Measurements from ENCODE around the gene FBXO2. TPM values are rescaled to one million over a fixed set of nuclear protein-coding genes. Genes with fewer than 3 reads are reported as not detected.

FBXO2 gene
- polyA plus RNA-seq, 1 donor (not counting 4 experiments of a cell fraction or from before 2014, with no cell fraction given) = 42.2 TPM

DNA sequence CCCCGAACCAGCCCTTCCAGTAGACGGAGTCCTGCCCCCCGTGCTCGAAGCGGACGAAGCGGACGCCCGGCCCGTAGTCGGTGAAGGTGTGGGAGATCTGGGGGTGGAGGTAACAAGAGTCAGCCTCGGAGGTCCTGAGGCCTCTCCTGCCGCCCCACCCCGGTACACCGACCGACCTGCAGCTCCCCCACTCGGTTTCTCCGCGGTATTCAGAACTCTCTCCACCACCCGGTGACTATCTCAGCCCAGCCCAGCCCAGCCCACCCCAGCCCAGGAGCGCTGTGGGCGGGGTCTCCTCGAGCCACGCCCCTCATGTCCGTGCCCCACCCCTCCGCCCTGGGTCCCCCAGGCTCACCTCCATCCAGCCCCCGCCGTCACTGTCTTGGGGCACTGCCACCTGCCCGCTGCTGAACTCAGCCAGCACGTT lies 5.5 kb downstream of the FBXO2 start:
- DNase-seq (ENCODE audit: low read depth, low spot score) (no peak), FAIRE-seq (no peak)
- Histone ChIP-seq H4K20me1 (ENCODE audit: control insufficient read depth, extremely low read depth, insufficient read depth, low read length) (no peaks in the 10 kb centered on the region), H3K27ac (ENCODE audit: control insufficient read depth, insufficient read depth, low read length) (no peak overlapping the region), H3K27me3 (ENCODE audit: control insufficient read depth, extremely low read depth, insufficient read depth, low read length) (no peaks in the 10 kb centered on the region), H3K9me1 (ENCODE audit: control insufficient read depth, extremely low read depth, insufficient read depth, low read length) (no peaks in the 10 kb centered on the region), H3K9ac (ENCODE audit: control insufficient read depth, extremely low read depth, insufficient read depth, low read length) (no peak overlapping the region), H3K36me3 (ENCODE audit: control insufficient read depth in 2 of 2, extremely low read depth in 1 of 2, insufficient read depth in 2 of 2, low read length in 2 of 2) (peaks cover 0 to 5% of the 10 kb centered on the region in 2 experiments), H3K4me1 (ENCODE audit: control insufficient read depth, extremely low read depth, insufficient read depth, low read length) (peaks cover 16% of the 10 kb centered on the region), H3K79me2 (ENCODE audit: control insufficient read depth, insufficient read depth, low read length) (peaks cover 3% of the 10 kb centered on the region), H3K4me3 (ENCODE audit: control insufficient read depth in 2 of 3, extremely low read depth in 1 of 3, insufficient read depth in 2 of 3, low read depth in 1 of 3, low read length in 3 of 3) (peak overlapping the region in 1 of 3 experiments; percentile 34), H2AFZ (ENCODE audit: control insufficient read depth, low read length) (no peak overlapping the region), H3K4me2 (ENCODE audit: control insufficient read depth, extremely low read depth, insufficient read depth, low read depth, low read length) (peak overlapping the region; percentile 54), H3K9me3 (ENCODE audit: control insufficient read depth, low read depth, low read length) (no peaks in the 10 kb centered on the region)
- TF ChIP-seq, protein P1, sequence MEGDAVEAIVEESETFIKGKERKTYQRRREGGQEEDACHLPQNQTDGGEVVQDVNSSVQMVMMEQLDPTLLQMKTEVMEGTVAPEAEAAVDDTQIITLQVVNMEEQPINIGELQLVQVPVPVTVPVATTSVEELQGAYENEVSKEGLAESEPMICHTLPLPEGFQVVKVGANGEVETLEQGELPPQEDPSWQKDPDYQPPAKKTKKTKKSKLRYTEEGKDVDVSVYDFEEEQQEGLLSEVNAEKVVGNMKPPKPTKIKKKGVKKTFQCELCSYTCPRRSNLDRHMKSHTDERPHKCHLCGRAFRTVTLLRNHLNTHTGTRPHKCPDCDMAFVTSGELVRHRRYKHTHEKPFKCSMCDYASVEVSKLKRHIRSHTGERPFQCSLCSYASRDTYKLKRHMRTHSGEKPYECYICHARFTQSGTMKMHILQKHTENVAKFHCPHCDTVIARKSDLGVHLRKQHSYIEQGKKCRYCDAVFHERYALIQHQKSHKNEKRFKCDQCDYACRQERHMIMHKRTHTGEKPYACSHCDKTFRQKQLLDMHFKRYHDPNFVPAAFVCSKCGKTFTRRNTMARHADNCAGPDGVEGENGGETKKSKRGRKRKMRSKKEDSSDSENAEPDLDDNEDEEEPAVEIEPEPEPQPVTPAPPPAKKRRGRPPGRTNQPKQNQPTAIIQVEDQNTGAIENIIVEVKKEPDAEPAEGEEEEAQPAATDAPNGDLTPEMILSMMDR (optimal IDR thresholded peaks at IDR 0.05 in 1 of 3, IDR thresholded peaks at IDR 0.05 in 1 of 3, conservative IDR thresholded peaks at IDR 0.05 in 1 of 3; ENCODE audit: extremely low read depth in 1 of 3, insufficient read depth in 2 of 3, low read length in 3 of 3) = no peak
- TF ChIP-seq EZH2 (IDR thresholded peaks at IDR 0.05; ENCODE audit: low read length) = no peak
- dilution Hi-C loops (cut with MboI; ENCODE audit: extremely low pct_ligation_motif_present, low sequenced_read_pairs) = no loop called here

DNA sequence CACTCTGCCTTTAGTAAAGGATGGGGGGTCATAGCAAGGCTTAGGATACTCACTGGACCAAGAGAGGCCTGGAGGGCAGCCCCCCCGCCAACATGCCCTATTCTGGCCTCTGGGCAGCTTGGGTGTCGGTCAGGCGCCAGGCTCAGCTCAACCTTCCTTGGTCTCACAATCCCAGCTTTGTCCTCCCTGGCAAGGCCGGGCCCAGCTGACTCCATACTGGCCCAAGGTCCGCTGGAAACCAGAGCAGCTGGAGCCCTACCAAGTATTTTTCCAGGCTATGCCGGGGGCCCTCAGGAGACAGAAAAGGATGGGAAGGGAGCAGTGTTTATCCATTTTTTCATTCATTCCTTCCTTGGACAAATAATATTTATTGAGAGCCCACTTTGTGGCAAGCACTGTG lies 6.2 kb downstream of the FBXO2 start:
- Histone ChIP-seq H3K4me3 (ENCODE audit: control insufficient read depth in 2 of 3, extremely low read depth in 1 of 3, insufficient read depth in 2 of 3, low read depth in 1 of 3, low read length in 3 of 3) (no peak overlapping the region), H3K79me2 (ENCODE audit: control insufficient read depth, insufficient read depth, low read length) (peaks cover 3% of the 10 kb centered on the region), H3K9me1 (ENCODE audit: control insufficient read depth, extremely low read depth, insufficient read depth, low read length) (no peaks in the 10 kb centered on the region), H3K4me1 (ENCODE audit: control insufficient read depth, extremely low read depth, insufficient read depth, low read length) (peaks cover 10% of the 10 kb centered on the region), H3K27me3 (ENCODE audit: control insufficient read depth, extremely low read depth, insufficient read depth, low read length) (no peaks in the 10 kb centered on the region), H4K20me1 (ENCODE audit: control insufficient read depth, extremely low read depth, insufficient read depth, low read length) (no peaks in the 10 kb centered on the region), H3K36me3 (ENCODE audit: control insufficient read depth in 2 of 2, extremely low read depth in 1 of 2, insufficient read depth in 2 of 2, low read length in 2 of 2) (peaks cover 0 to 5% of the 10 kb centered on the region in 2 experiments), H3K4me2 (ENCODE audit: control insufficient read depth, extremely low read depth, insufficient read depth, low read depth, low read length) (no peak overlapping the region), H3K27ac (ENCODE audit: control insufficient read depth, insufficient read depth, low read length) (no peak overlapping the region), H2AFZ (ENCODE audit: control insufficient read depth, low read length) (no peak overlapping the region), H3K9ac (ENCODE audit: control insufficient read depth, extremely low read depth, insufficient read depth, low read length) (no peak overlapping the region), H3K9me3 (ENCODE audit: control insufficient read depth, low read depth, low read length) (no peaks in the 10 kb centered on the region)
- dilution Hi-C loops (cut with MboI; ENCODE audit: extremely low pct_ligation_motif_present, low sequenced_read_pairs) = no loop called here
- TF ChIP-seq, protein P1 (optimal IDR thresholded peaks at IDR 0.05 in 1 of 3, IDR thresholded peaks at IDR 0.05 in 1 of 3, conservative IDR thresholded peaks at IDR 0.05 in 1 of 3; ENCODE audit: extremely low read depth in 1 of 3, insufficient read depth in 2 of 3, low read length in 3 of 3) = no peak
- TF ChIP-seq EZH2 (IDR thresholded peaks at IDR 0.05; ENCODE audit: low read length) = no peak
- FAIRE-seq (no peak), DNase-seq (ENCODE audit: low read depth, low spot score) (no peak)

Data from keratinocyte (primary cell).